ENCODE measurements around the gene OR10J5. TPM values are rescaled to one million over a fixed set of nuclear protein-coding genes. Genes with fewer than 3 reads are reported as not detected.

The OR10J5 gene
- total RNA-seq, 1 experiment from 2014 or later = not detected

DNA sequence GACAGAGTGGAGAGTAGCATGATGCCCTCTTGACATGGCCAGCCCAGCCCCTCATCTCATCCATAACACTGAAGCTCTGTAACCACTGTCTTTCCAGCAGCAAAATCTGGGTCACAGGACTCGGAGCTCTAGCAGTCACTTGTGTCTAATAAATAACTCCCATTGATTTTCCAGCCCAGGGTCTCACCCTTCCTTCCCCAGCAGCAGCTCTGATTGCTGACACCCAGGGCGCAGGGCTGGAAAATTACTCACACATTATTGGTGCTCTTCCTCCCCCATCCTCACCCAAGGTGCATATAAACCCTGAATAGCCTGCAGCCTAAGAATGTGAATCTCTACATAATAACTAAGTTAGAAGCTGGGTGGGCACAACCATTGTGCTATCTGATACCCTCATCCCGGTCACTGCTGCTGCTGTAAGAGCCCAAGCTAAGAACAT is 21.1 kb upstream of the OR10J5 start:
- no peak overlapping the region for H3K4me2 ChIP-seq (ENCODE audit: low read length)
- no TSS peak for BruUV-seq (replicated peaks)
- intact Hi-C loops (cut with micrococcal nuclease) = no loop called here
- H3K4me3 ChIP-seq (replicated peaks in 1 of 2; ENCODE audit: low read depth in 1 of 2, low read length in 2 of 2) = no peak overlapping the region
- no peaks in the 10 kb centered on the region for H3K9me2 ChIP-seq (ENCODE audit: insufficient read depth)
- no peak overlapping the region for H2AFZ ChIP-seq (ENCODE audit: low read depth, low read length, poor library complexity, severe bottlenecking)
- no peaks in the 10 kb centered on the region for H3K79me2 ChIP-seq (ENCODE audit: insufficient read depth, low read length)
- DNase-seq (ENCODE audit: low read depth, low spot score) (no peak), ATAC-seq (no peak)
- H3K9me3 ChIP-seq (ENCODE audit: control insufficient read depth in 1 of 2, insufficient read depth in 1 of 2, low read depth in 1 of 2, low read length in 2 of 2) = no peaks in the 10 kb centered on the region
- no peak overlapping the region for H3K27ac ChIP-seq (ENCODE audit: low read depth, low read length)
- no peaks in the 10 kb centered on the region for H3K4me1 ChIP-seq (ENCODE audit: control insufficient read depth in 1 of 2, insufficient read depth in 2 of 2, low read length in 2 of 2)
- TF ChIP-seq JUND (IDR thresholded peaks at IDR 0.05) (no peak), ZNF274 (IDR thresholded peaks at IDR 0.05; ENCODE audit: low read depth, low read length) (no peak), EZH2phosphoT487 (IDR thresholded peaks at IDR 0.05; ENCODE audit: borderline replicate concordance) (no peak), RAD21 (IDR thresholded peaks at IDR 0.05; ENCODE audit: low read depth) (no peak), CEBPB (IDR thresholded peaks at IDR 0.05; ENCODE audit: low read depth) (no peak), POLR2AphosphoS5 (IDR thresholded peaks at IDR 0.05; ENCODE audit: low read depth, low read length) (no peak), TCF7L2 (IDR thresholded peaks at IDR 0.05; ENCODE audit: borderline replicate concordance, extremely low read depth, insufficient read depth, insufficient read length) (no peak), EZH2 (IDR thresholded peaks at IDR 0.05) (no peak), ELF1 (IDR thresholded peaks at IDR 0.05; ENCODE audit: borderline replicate concordance, low read depth) (no peak), SIN3A (IDR thresholded peaks at IDR 0.05; ENCODE audit: low read depth) (no peak), POLR2A (IDR thresholded peaks at IDR 0.05; ENCODE audit: borderline replicate concordance, extremely low read depth, insufficient read depth, insufficient read length) (no peak), SRF (IDR thresholded peaks at IDR 0.05; ENCODE audit: low read depth) (no peak), ZFX (IDR thresholded peaks at IDR 0.05) (no peak), FOSL1 (IDR thresholded peaks at IDR 0.05; ENCODE audit: low read depth) (no peak), SP1 (IDR thresholded peaks at IDR 0.05; ENCODE audit: low read depth) (no peak), CBX3 (IDR thresholded peaks at IDR 0.05; ENCODE audit: low read depth) (no peak)
- TF ChIP-seq, protein P1, sequence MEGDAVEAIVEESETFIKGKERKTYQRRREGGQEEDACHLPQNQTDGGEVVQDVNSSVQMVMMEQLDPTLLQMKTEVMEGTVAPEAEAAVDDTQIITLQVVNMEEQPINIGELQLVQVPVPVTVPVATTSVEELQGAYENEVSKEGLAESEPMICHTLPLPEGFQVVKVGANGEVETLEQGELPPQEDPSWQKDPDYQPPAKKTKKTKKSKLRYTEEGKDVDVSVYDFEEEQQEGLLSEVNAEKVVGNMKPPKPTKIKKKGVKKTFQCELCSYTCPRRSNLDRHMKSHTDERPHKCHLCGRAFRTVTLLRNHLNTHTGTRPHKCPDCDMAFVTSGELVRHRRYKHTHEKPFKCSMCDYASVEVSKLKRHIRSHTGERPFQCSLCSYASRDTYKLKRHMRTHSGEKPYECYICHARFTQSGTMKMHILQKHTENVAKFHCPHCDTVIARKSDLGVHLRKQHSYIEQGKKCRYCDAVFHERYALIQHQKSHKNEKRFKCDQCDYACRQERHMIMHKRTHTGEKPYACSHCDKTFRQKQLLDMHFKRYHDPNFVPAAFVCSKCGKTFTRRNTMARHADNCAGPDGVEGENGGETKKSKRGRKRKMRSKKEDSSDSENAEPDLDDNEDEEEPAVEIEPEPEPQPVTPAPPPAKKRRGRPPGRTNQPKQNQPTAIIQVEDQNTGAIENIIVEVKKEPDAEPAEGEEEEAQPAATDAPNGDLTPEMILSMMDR (IDR thresholded peaks at IDR 0.05 in 2 of 3, conservative IDR thresholded peaks at IDR 0.05 in 1 of 3; ENCODE audit: borderline replicate concordance in 1 of 3, insufficient read depth in 1 of 3, low read depth in 2 of 3, low read length in 2 of 3) = no peak
- TF ChIP-seq, protein P2, sequence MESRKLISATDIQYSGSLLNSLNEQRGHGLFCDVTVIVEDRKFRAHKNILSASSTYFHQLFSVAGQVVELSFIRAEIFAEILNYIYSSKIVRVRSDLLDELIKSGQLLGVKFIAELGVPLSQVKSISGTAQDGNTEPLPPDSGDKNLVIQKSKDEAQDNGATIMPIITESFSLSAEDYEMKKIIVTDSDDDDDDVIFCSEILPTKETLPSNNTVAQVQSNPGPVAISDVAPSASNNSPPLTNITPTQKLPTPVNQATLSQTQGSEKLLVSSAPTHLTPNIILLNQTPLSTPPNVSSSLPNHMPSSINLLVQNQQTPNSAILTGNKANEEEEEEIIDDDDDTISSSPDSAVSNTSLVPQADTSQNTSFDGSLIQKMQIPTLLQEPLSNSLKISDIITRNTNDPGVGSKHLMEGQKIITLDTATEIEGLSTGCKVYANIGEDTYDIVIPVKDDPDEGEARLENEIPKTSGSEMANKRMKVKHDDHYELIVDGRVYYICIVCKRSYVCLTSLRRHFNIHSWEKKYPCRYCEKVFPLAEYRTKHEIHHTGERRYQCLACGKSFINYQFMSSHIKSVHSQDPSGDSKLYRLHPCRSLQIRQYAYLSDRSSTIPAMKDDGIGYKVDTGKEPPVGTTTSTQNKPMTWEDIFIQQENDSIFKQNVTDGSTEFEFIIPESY (IDR thresholded peaks at IDR 0.05; ENCODE audit: extremely low read depth, insufficient replicate concordance, low read length) = no peak
- TF ChIP-seq, protein P3, sequence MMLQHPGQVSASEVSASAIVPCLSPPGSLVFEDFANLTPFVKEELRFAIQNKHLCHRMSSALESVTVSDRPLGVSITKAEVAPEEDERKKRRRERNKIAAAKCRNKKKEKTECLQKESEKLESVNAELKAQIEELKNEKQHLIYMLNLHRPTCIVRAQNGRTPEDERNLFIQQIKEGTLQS (IDR thresholded peaks at IDR 0.05) = no peak
- H3K27me3 ChIP-seq (ENCODE audit: insufficient read depth, low read length) = peaks cover 5% of the 10 kb centered on the region; the same call in 1 of the 2 replicates
- no peak overlapping the region for H3K9ac ChIP-seq (ENCODE audit: low read length)
- no peaks in the 10 kb centered on the region for H4K20me1 ChIP-seq (ENCODE audit: insufficient read depth)
- no peaks in the 10 kb centered on the region for H3K36me3 ChIP-seq (ENCODE audit: control insufficient read depth in 1 of 2, insufficient read depth in 2 of 2, low read length in 2 of 2)
- POLR2A ChIA-PET = no interaction called here
- CTCF ChIA-PET = no interaction called here
- RAD21 ChIA-PET (ENCODE audit: low non-redundant PET in 1 of 2, low total read pairs in 2 of 2, uncharacterized antibody in 2 of 2, unreplicated experiment in 2 of 2) = no interaction called here

Measured in HCT116 (cell line).